ENCODE data around the gene NINL. TPM values are rescaled to one million over a fixed set of nuclear protein-coding genes. Genes with fewer than 3 reads are reported as not detected.

The NINL gene
- total RNA-seq, 1 experiment from 2014 or later, result 7.2 TPM

- H3K9me2 ChIP-seq (ENCODE audit: insufficient read depth), result no peaks in the 10 kb centered on the region
- DNase-seq (ENCODE audit: low read depth, low spot score), result no peak
- POLR2A ChIA-PET, result no interaction called here
- no peaks in the 10 kb centered on the region for H3K79me2 ChIP-seq (ENCODE audit: insufficient read depth, low read length)
- CTCF ChIA-PET, result no interaction called here
- no peak for ATAC-seq
- peaks cover 5 to 6% of the 10 kb centered on the region in 2 experiments; a peak in 2 of 4 replicates for H3K4me1 ChIP-seq (ENCODE audit: control insufficient read depth in 1 of 2, insufficient read depth in 2 of 2, low read length in 2 of 2)
- H3K9me3 ChIP-seq (ENCODE audit: control insufficient read depth in 1 of 2, insufficient read depth in 1 of 2, low read depth in 1 of 2, low read length in 2 of 2), result peaks cover 0 to 1% of the 10 kb centered on the region in 2 experiments; a peak in 1 of 4 replicates
- H2AFZ ChIP-seq (ENCODE audit: low read depth, low read length, poor library complexity, severe bottlenecking), result no peak overlapping the region
- H3K27me3 ChIP-seq (ENCODE audit: insufficient read depth, low read length), result no peaks in the 10 kb centered on the region
- TF ChIP-seq MAX (IDR thresholded peaks at IDR 0.05), result no peak
- no peak for TF ChIP-seq EGR1 (IDR thresholded peaks at IDR 0.05; ENCODE audit: low read depth)
- TF ChIP-seq POLR2AphosphoS5 (IDR thresholded peaks at IDR 0.05; ENCODE audit: low read depth, low read length), result no peak
- TF ChIP-seq ATF3 (IDR thresholded peaks at IDR 0.05), result no peak
- TF ChIP-seq CTCF (IDR thresholded peaks at IDR 0.05 in 2 of 3, conservative IDR thresholded peaks at IDR 0.05 in 1 of 3; ENCODE audit: borderline replicate concordance in 1 of 3, insufficient read depth in 1 of 3, low read depth in 2 of 3, low read length in 2 of 3), result no peak
- no peak for TF ChIP-seq ZFX (IDR thresholded peaks at IDR 0.05)
- TF ChIP-seq EZH2 (IDR thresholded peaks at IDR 0.05), result no peak
- no peak for TF ChIP-seq ZBTB33 (IDR thresholded peaks at IDR 0.05; ENCODE audit: extremely low read depth, insufficient replicate concordance, low read length)
- BruUV-seq (replicated peaks), result no TSS peak
- RAD21 ChIA-PET (ENCODE audit: low non-redundant PET in 1 of 2, low total read pairs in 2 of 2, uncharacterized antibody in 2 of 2, unreplicated experiment in 2 of 2), result no interaction called here
- no peaks in the 10 kb centered on the region for H4K20me1 ChIP-seq (ENCODE audit: insufficient read depth)
- no peak overlapping the region for H3K9ac ChIP-seq (ENCODE audit: low read length)
- no peak overlapping the region for H3K4me3 ChIP-seq (replicated peaks in 1 of 2; ENCODE audit: low read depth in 1 of 2, low read length in 2 of 2)
- H3K27ac ChIP-seq (ENCODE audit: low read depth, low read length), result no peak overlapping the region
- intact Hi-C loops (cut with micrococcal nuclease), result no loop called here
- no peaks in the 10 kb centered on the region; a peak in 1 of 4 replicates for H3K36me3 ChIP-seq (ENCODE audit: control insufficient read depth in 1 of 2, insufficient read depth in 2 of 2, low read length in 2 of 2)
- H3K4me2 ChIP-seq (ENCODE audit: low read length), result no peak overlapping the region
These were observed 76.2 kb downstream of the NINL start for GRCh38 chr20:25509084-25509483.
